HG03196 (cell line): ENCODE data around the gene ZNF302.
"Not testable (repeated sequence)": the region's sequence is repeated elsewhere in the genome, so short reads cannot be mapped to it uniquely, and the experiment has no call there.

ENCODE experiments used
- ATAC-seq: cut with Tn5 transposase; IDR thresholded peaks from one replicate; pipeline ENCODE4 v1.9.1; 2021; ENCODE audit not compliant: unreplicated experiment

Gene ZNF302

GRCh38 chr19:34669305-34669704 lies 8.2 kb upstream of the ZNF302 start:
- ATAC-seq: no peak

GRCh38 chr19:34671972-34672371 lies 5.5 kb upstream of the ZNF302 start:
- ATAC-seq: no peak

- ATAC-seq: no peak
Measured at GRCh38 chr19:34673590-34673989, 3.9 kb upstream of the ZNF302 start.

GRCh38 chr19:34675250-34675649 lies 2.2 kb upstream of the ZNF302 start:
- no peak for ATAC-seq

GRCh38 chr19:34675919-34676318 lies 1.6 kb upstream of the ZNF302 start:
- ATAC-seq: no peak

DNA sequence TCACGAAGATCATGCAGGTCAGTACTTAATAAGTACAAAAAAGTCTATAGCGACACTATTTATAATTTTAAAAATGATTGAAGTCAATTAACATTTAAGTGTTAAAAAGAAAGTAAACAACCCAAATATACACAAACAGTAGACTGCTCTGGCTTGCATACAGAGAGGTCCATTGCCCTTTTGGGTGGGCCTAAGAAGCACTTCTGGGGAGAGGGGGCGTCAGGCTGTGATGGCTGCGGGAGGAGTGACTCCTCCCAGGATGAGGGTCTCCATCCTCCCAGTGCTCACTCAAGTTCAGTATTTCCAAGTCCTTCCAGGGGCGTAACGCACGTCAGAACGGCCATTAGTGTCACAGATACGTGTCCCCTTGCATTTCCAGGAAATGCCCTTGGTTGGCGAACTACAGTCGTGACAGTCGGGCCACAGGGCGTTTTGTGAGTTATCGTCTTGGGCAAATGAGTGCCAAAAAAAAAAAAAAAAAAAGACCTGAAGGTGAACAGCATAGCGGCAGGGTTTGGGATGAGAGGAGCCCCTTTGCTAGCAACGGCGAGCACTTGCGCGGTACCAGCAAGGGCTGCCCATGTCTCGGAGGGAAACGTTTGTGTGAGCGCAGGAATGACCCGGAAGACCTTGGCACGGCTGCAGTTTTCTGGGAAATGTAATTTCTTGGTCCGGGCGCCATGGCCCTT lies 637 bp upstream of the ZNF302 start, which contains the start of gene SCGB2B2:
SCGB2B2 (minus strand) TSS at position 463 of the 689 bp plus-strand sequence. CDS start 82,596 bp downstream, outside the sequence.
- peak; percentile 55 for ATAC-seq

GRCh38 chr19:34678085-34678412 lies 571 bp downstream of the ZNF302 start:
- no peak for ATAC-seq

- no peak for ATAC-seq
Measured at GRCh38 chr19:34678421-34678820, 943 bp downstream of the ZNF302 start.

DNA sequence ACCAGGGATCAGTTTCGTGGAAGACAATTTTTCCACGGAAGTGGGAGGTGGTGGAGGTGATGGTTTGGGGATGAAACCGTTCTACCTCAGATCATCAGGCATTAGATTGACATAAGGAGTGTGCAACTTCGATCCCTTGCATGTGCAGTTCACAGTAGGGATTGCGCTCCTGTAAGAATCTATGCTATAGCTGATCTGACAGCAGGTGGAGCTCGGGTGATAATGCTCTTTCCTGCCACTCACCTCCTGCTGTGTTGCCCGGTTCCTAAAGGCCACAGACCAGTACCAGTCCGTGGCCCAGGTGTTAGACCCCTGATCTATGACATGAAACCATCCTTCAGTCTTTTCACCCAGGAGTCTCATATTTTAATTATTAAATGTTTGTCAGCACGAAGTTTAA lies 4.0 kb downstream of the ZNF302 start:
- ATAC-seq: no peak

DNA sequence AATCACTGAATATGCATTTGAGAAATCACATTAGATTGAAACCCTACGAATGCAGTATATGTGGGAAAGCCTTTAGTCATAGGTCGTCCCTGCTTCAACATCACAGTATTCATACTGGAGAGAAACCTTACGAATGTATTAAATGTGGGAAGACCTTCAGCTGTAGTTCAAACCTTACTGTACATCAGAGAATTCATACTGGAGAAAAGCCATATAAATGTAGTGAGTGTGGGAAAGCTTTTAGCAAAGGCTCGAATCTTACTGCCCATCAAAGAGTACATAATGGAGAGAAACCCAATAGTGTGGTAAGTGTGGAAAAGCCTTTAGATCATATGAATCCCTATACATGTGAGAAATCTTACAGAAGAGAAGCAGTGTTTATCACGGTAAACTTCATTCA lies 7.8 kb downstream of the ZNF302 start:
- not testable (repeated sequence) for ATAC-seq

- no peak for ATAC-seq
Measured at GRCh38 chr19:34686455-34686854, 9.0 kb downstream of the ZNF302 start.

- ATAC-seq: no peak
Measured at GRCh38 chr19:34687348-34687747, 9.9 kb downstream of the ZNF302 start.

GRCh38 chr19:34688592-34688991 lies 11.1 kb downstream of the ZNF302 start:
- ATAC-seq: no peak

DNA sequence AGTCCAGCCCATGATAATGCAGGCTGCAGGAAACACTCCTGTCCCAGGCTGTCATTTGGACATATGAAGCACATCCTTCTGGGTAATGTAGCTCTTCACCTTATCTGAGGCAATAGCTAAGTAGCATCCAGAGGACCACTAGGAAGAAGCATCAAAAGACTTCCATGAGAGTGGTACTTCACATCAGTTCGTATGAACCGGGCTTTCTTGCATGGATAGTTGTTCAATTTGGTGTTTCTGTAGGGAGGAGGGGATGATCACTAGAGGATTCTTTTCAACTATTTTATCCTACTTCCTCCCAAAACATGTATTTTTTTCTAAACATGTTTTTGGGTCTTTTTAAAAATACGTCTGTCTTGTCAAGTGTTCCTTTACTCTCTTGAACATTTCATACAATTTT lies 12.9 kb downstream of the ZNF302 start:
- ATAC-seq: no peak

GRCh38 chr19:34692549-34692948 lies 15.1 kb downstream of the ZNF302 start:
- ATAC-seq: no peak

DNA sequence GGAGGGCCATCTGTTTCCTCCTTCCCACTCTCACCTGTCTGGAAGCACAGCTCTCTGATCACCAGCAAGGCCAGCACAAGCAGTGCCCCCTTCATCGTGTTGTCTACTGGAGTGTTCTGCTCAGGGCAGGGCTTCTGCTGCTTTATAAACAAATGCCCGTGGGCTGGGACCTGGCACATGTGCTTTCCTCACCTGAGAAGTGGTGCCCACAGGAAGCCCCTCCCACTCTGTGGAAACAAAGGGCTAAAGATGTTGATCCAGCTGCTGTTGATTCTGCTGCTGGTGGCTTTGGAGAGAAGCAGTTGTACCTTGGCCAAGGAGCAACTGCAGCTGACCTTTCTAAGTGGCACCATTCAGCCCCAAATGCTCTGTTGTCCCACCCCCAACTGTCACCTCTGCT lies 30.2 kb downstream of the ZNF302 start:
- ATAC-seq: no peak

DNA sequence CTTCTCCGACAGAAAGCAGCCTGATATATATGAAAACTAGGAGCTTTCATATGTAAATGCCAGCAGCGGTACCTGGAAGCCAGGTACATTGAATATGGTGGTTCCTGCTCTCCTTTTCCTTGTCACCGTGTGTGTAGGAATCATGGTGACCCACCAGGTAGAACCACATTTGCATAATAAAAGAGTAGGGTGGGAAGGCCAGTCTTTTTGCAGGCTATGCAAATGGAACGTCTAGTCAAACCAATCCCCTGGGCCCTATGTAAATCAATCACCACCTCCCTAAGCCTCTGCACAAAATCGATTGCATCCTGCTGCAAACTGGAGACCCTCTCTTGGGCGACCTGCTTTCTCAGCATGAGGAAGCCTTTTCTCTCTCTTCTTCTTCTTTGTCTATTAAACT lies 34.4 kb downstream of the ZNF302 start:
- ATAC-seq: no peak

DNA sequence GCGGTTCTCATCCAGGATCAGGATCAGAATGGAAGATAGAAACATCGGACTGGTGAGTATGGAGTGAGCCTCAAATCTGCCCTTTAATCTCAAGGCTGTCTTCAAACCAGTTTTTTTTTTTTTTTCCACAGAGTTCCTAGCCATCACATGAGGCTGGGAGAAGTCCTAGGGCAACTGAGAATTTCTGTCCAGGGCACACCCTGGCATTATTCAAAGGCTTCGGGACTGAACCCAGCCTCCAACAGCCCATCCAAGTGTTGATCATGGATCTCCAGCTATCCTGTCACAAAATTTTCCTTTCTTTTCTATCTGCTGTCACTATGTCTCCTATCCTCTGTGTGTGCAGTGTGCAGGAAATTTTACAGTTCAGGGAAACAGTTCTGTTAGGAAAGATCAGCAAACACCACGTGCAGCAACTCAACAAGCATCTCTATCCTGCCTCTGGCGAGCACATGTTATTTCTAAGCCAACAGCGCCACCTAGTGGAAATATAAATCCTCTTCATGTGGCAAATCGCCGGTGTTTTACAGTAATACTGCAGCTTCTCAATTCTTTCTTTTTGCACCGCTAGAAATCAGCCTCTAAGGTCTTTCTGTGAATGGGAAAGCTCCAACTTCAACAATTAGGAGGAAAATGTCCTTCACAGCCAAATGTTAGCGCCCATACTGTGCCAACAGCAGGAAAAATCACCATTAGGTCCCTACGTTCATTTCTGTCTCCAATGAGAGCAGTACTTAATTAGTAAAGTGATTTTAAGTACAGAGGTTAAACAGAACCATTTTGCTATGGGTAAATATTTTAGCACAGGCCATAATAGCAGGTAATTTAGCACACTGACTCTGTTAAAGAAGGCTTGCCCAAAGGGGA lies 35.1 kb downstream of the ZNF302 start:
- no peak for ATAC-seq

- no peak for ATAC-seq
Measured at GRCh38 chr19:34713262-34713637, 35.8 kb downstream of the ZNF302 start.

GRCh38 chr19:34715357-34715756 lies 37.9 kb downstream of the ZNF302 start:
- no peak for ATAC-seq

DNA sequence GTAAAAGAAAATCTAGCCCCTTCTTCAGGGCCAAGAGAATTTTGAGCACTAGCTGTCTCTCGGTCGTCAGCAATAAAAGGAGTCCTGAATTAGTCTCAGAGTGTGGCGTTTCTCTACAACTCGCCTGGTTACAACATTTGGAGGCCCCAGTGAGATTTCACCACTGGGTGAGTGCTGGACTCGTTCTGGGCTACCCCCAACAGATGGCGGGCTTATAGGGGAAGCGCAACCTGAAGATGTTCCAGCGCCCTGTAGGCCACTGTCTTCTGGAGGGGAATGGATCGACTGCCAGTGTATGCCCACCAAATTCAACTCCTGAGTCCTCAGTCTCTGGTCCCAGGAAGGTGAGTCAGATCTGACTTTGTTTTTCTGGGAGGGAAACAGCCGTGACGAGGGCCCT lies 44.9 kb downstream of the ZNF302 start:
- no peak for ATAC-seq

- no peak for ATAC-seq
Measured at GRCh38 chr19:34725400-34725799, 47.9 kb downstream of the ZNF302 start.
